HG03159 (cell line): ENCODE measurements around the gene NTMT1.

Experiments used
- ATAC-seq: cut with Tn5 transposase; IDR thresholded peaks from one replicate; pipeline ENCODE4 v1.9.1; 2021; ENCODE audit warnings: mild to moderate bottlenecking, moderate library complexity; ENCODE audit not compliant: unreplicated experiment

Gene NTMT1

GRCh38 chr9:129613520-129614175 is 12.3 kb upstream of the NTMT1 start:
- no peak for ATAC-seq

DNA sequence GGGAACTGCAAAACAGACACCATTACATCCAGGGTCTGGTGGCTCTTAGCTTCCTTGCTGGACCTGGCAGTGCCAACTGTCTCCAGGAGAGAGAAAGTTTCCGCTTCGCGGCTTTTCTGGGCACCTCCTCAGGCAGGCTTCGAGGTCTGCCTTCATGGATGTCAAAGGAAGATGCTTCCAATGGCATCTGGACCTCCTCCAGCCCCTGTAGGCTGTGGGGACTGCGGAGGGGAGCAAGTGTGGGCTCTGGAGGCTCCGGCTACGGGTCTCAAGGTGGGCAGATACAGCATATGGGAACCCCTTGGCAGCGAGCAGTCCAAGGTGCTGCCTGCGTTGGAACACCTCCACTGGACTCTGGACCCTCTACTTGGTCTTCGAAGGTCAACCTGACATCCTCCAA is 11.0 kb upstream of the NTMT1 start:
- no peak for ATAC-seq

DNA sequence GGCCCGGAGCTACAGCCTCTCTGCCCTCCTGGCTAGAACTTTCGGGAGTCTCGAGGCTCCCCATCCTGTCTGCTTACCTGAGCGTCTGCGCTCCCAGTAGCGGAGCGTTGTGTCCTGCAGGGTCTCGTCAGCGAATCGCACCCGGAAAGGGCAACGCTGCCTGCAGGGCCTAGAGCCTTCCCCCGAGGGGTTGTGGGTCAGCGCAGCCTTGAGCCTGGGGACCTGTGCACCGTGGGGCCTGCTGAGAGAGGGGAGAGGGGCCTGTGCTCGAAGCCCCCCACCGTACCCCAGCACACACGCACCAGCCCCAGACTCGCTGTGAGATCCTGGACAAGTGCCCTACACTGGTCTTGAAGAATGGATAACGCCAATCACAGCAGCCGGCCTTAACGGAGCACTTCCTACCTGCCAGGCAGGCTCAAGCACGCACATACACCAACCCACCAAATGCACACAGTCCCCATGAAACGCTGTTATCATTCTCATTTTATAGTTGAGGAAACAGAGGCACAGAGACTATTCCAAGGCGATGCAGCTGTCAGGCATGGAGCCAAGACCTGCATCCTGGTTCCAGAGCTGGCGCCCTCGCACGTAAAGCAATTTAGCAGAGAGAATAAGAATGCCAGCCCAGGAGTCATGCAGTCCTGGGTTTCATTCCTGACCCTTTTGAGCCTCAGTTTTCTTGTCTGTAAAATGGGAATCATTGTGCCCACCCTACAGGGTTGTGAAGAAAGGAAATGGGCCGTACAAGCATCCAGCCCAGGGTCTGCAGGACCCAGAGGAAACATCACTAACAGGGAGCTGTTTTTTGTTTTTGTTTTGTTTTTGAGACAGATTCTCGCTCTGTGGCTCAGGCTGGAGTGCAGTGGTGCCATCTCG is 10.3 kb upstream of the NTMT1 start:
- ATAC-seq: no peak

- no peak for ATAC-seq
These were observed 8.8 kb upstream of the NTMT1 start for GRCh38 chr9:129617167-129617566.

DNA sequence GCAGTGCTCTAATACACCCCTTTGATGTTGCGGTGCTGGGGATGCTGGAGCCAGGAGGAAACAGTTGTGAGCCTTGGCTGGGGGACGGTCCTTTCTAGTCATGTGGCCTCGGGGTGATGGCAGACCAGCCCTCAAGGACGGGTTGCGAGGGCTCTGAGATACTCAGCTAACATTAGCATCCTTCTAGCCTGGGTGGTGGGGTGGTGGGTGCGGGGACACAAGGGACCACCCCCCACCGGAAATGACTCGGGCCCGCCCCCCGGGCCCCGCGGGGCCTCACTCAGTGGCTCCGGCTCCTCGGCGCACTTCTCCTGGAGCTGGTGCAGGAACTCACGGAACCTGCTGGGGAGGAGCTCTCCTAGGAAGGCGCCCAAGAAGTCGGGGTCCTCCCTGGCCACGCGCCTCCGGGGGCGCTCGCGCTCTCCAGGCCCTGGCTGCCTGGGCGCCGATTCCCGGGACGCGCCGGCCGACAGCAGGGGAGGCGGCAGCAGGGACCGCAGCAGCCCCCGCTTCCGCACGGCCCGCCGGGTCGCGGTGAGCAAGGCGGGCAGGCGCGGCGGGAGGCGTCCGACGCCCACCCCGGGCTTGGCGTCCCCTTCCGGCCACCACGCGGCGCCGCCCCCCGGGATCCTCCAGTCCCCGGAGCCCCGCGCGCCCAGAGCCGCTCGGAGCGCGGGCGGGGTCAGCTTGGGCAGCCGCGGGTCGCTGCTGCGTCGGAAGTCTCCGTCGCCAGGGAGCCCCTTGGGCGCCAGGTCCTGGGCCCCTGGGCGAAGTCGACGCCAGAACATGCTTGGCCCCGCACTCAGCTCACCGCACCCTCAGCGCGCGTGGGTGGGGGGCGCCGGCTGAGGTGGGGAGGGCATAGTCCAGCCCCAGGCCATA is 5.9 kb upstream of the NTMT1 start:
- no peak for ATAC-seq

DNA sequence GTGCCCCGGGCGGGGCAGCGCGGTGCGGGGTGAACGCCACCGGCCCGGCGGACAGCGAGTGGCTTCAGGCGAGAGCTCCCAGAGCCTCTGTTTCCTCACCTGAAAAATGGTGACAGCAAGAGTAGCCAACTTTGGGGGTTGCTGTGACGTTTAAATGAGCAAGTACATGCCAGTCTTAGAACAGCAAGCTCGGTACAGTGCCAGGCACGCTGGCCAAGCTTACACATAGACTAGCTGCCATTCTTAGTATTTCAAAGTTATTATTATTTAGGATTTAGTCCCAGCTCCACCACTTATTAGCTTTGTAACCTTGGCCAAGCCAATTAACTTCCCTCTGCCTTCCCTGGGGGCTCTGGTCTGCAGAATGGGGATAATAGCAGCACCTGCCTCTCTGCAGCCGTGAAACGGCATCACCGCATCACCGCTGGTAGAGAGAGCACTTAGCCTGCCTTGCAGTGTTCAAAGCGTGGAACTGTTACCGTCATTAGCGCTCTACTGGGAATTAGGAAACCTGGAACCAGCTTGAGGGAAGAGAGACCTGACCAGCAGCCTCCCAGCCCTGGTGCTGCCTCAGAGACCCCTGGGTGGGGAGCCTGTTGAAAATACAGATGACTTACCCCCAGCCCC is 5.2 kb upstream of the NTMT1 start, which contains the start of gene C9orf50:
C9orf50 (minus strand) TSS at position 433 of the 627 bp plus-strand sequence. CDS start 527 bp downstream, outside the sequence.
- no peak for ATAC-seq

DNA sequence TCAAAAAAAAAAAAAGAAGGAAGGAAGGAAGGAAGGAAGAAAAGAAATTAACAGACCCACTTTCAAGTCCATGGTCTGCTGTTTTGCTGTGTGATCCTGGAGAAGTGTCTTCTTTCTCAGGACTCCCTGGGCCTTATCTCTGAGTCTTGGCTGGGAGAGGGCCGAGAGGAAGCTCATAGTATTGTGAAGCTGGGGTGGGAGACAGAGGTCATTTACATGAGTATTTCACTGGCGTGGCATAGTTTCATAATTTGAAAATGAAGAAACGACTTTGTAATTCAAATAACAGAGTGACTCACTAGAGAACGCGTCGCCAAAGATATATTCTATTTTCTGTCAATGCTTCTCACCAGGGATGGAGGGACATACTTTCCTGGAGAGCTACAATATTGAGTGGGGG is 2.6 kb upstream of the NTMT1 start:
- ATAC-seq: no peak

- ATAC-seq: no peak
These were observed 1.7 kb upstream of the NTMT1 start for GRCh38 chr9:129624168-129624759.

- ATAC-seq: no peak
These were observed 1.0 kb upstream of the NTMT1 start for GRCh38 chr9:129624947-129625346.

GRCh38 chr9:129626625-129627284 is 792 bp downstream of the NTMT1 start:
- peak; percentile 10 for ATAC-seq

DNA sequence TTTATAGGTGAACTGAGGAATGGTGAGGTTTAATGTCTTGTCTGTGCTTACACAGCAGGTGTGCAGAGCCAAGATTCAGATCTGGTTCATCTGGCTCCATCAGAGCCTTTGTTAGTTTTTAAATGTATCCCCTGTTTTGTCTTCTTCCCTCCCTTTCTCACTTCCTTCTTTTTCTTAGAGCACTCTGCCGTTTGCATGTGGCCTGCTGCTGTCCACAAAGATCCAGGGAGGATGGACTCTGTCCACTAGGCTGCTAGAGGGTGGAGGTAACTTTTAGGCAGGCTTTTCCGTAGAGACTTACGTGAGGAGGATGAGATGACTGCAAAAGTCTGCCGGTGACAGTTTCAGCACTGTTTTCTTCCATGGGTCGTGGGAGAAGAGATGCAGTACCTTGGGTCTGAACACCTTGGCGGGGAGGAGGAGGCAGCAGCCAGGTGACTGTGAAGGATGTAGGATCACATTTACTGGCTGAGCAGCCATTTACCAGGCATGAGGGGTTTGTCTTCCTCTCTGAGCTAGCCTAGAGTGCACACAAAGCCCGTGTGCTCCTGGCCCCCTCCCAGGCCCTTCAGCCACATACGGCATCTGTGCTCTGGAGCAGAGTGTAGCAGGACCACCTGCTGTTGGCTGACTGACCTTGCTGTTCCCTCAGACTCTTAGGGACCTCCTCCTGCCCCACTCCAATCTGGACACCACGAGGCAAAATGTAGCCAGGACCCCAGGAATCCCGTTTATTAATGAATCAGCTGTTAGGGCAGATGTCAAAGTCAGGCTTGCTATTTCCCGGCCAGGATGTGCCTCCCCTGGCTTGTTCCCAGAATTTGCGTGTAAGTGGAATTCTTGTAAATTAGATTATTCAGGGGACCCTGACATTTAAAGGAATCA is 1.8 kb downstream of the NTMT1 start:
- ATAC-seq: no peak

GRCh38 chr9:129628709-129629108 is 2.7 kb downstream of the NTMT1 start:
- no peak for ATAC-seq

DNA sequence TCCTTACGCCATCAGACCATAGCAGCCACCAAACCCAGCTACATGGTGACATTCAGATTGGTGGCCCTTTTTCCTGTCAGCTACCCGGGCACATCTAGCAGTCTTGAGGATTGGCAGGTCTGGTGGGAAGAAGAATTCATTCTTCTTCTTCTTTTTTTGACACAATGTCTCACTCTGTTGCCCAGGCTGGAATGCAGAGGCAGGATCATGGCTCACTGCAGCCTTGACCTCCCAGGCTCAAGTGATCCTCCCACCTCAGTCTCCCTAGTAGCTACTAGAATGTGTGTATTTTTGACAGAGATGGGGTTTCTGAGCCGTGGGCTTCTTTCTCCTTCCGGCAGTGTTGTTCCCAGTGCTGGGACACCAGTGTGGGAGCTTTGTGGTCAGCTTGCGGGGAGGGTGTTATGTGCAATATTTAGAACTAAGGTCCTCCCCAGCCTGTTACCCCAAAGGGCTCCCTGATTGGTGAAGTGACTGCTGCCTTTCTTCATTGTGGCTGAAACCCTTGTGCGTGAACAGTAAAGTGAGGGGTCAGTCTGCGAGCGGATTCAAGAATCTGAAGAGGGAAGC is 3.4 kb downstream of the NTMT1 start:
- no peak for ATAC-seq

- no peak for ATAC-seq
These were observed 5.2 kb downstream of the NTMT1 start for GRCh38 chr9:129630967-129631673.

- no peak for ATAC-seq
These were observed 5.7 kb downstream of the NTMT1 start for GRCh38 chr9:129631674-129632129.

DNA sequence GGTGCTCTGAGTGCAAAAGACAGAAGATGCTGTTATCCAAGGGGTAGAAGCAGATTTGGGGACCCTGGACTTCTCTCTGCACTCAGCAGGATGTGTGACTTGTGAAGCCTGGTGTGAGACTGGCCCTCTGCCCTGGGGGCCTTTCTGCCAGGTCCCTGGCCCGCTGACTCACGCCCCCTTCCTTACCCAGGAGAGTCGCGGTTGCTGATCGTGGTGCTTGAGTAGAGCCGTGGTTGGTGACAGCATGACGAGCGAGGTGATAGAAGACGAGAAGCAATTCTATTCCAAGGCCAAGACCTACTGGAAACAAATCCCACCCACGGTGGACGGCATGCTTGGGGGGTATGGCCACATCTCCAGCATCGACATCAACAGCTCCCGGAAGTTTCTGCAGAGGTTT is 6.5 kb downstream of the NTMT1 start:
- ATAC-seq: no peak

- ATAC-seq: no peak
These were observed 7.2 kb downstream of the NTMT1 start for GRCh38 chr9:129633207-129633606.

DNA sequence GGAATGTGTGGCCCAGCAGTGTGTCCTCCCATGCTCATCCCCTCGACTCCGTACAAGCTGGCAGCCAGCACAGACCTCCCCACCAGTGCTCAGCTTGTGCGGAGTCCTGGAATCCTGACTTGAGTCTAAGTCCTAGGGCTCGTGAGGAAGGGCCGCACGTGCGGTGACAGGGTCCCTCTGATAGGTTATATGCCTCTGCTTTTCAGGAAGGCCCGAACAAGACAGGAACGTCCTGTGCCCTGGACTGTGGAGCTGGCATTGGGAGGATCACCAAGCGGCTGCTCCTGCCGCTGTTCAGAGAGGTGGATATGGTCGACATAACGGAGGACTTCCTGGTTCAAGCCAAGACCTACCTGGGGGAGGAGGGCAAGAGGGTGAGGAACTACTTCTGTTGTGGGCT is 7.9 kb downstream of the NTMT1 start:
- ATAC-seq: no peak
